Thyroid gland (tissue), 4 donors: ENCODE data around the gene BOLA2B. TPM values are rescaled to one million over a fixed set of nuclear protein-coding genes. Genes with fewer than 3 reads are reported as not detected.
A peak's percentile ranks its signal among the peaks of the same experiment; 100 is the strongest.
"Not testable (repeated sequence)": the region's sequence is repeated elsewhere in the genome, so short reads cannot be mapped to it uniquely, and the experiment has no call there.

Experiments
- DNase-seq, 2 donors: peaks; one replicate each; pipeline ENCODE4 v3.0.0-alpha.2; 2019
- H3K27ac ChIP-seq, 3 donors: fragments of 200-600 bp; sonication (generic); 1 replicate in 2 of 3; 2 replicates in 1 of 3; pipeline ENCODE4 v1.5.1; 2016 to 2019; ENCODE audit warnings: mild to moderate bottlenecking in 1 of 3, moderate library complexity in 1 of 3
- H3K27me3 ChIP-seq: fragments of 200-600 bp; sonication (generic); one replicate; pipeline ENCODE4 v1.5.1; 2019
- H3K36me3 ChIP-seq, 2 donors: fragments of 200-600 bp; sonication (generic); one replicate each; pipeline ENCODE4 v1.5.1; 2016 to 2019
- H3K4me1 ChIP-seq, 2 donors: fragments of 200-600 bp; sonication (generic); one replicate each; pipeline ENCODE4 v1.5.1; 2017 to 2019
- H3K4me3 ChIP-seq, 3 donors: fragments of 200-600 bp; sonication (generic); replicated peaks in 1 of 3; 1 replicate in 2 of 3; 2 replicates in 1 of 3; pipeline ENCODE4 v1.5.1; 2016; ENCODE audit warnings: mild to moderate bottlenecking in 1 of 3
- H3K9me3 ChIP-seq: fragments of 200-600 bp; sonication (generic); one replicate; pipeline ENCODE4 v1.5.1; 2017
- POLR2A ChIP-seq, 2 donors: fragments of 450-650 bp; IDR thresholded peaks; one replicate each; pipeline ENCODE4 v1.6.1; 2017; ENCODE audit warnings: antibody characterized with exemption in 2 of 2, mild to moderate bottlenecking in 2 of 2, moderate library complexity in 1 of 2
- WGBS, 2 donors: methylation state at CpG; one replicate each; pipeline ENCODE4 v1.1.5; 2017; 5-methylcytosine and 5-hydroxymethylcytosine counted together
- intact Hi-C: fragments of 100-400 bp; cut with DNase I; formaldehyde crosslinking; loops from one replicate; pipeline ENCODE4 v1.15.1; 2023
- total RNA-seq, 4 donors: library from RNA; depleted of rRNA; stranded (reverse); fragments of >200 nt; gene quantifications; one replicate each; pipeline ENCODE4 v1.2.3, GENCODE V29; 2016
- TF ChIP-seq, protein P1 (sequence below), 6 experiments: fragments of 200-600 bp in 3 of 6; fragments of 450-650 bp in 3 of 6; sonication (generic) in 3 of 6; IDR thresholded peaks; one replicate each; pipeline ENCODE4 v1.5.1; 2016 to 2019; ENCODE audit warnings: antibody characterized with exemption in 6 of 6, mild to moderate bottlenecking in 2 of 6, inconsistent platforms in 1 of 6, moderate library complexity in 1 of 6

The BOLA2B gene
- total RNA-seq, 4 donors from 2014 or later, result 2.1 to 150 (median 67.4) TPM

DNA sequence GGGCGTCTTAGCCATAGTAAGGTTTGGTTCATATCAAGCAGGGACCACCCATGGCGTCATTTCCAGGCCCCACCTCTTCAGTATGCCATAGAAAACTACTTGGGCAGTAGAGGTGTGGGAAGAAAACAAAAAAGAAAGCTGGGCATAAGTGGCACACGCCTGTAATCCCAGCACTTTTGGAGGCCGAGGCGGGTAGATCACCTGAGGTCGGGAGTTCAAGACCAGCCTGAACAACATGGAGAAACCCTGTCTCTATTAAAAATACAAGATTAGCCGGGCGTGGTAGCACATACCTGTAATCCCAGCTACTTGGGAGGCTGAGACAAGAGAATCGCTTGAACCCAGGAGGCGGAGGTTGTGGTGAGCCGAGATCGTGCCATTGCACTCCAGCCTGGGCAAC, 2.3 kb downstream of the BOLA2B start:
- H3K27me3 ChIP-seq, H3K4me1 ChIP-seq, H3K4me3 ChIP-seq, H3K36me3 ChIP-seq, H3K27ac ChIP-seq, intact Hi-C loops, DNase-seq, H3K9me3 ChIP-seq: not testable (repeated sequence)
- WGBS, 2 donors, result 93% methylated on average over 6 of the region's 12 CpGs; no CpG with 5 or more reads in 1 of the 2 donors

DNA sequence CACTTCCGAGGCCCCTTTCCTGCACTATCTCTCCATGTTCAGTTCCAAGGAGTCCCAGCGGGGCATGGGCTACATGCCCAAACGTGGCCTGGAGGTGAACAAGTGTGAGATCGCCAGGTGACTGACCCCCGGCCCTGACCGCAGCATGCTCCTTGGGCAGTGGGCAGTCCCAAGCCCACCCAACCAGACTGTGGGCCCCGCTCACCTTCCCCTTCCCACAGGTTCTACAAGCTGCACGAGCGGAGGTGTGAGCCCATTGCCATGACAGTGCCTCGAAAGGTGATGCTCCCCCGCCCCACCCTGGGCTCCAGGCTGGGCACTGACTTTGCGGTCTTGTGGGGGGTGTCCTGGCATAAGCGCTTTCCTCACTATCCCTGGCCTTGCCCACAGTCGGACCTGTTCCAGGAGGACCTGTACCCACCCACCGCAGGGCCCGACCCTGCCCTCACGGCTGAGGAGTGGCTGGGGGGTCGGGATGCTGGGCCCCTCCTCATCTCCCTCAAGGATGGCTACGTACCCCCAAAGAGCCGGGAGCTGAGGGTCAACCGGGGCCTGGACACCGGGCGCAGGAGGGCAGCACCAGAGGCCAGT, 5.4 kb downstream of the BOLA2B start:
- no peak overlapping the region for H3K27ac ChIP-seq
- H3K9me3 ChIP-seq, result no peaks in the 10 kb centered on the region
- DNase-seq, result no peak
- 95% methylated on average over 8 to 11 of the region's 23 CpGs for WGBS, 2 donors
- no peak overlapping the region for H3K4me3 ChIP-seq
- H3K4me1 ChIP-seq, result peaks cover 4 to 7% of the 10 kb centered on the region in 2 donors
- intact Hi-C loops, result no loop called here
- no peaks in the 10 kb centered on the region for H3K36me3 ChIP-seq
- H3K27me3 ChIP-seq, result no peaks in the 10 kb centered on the region
- TF ChIP-seq, protein P1, sequence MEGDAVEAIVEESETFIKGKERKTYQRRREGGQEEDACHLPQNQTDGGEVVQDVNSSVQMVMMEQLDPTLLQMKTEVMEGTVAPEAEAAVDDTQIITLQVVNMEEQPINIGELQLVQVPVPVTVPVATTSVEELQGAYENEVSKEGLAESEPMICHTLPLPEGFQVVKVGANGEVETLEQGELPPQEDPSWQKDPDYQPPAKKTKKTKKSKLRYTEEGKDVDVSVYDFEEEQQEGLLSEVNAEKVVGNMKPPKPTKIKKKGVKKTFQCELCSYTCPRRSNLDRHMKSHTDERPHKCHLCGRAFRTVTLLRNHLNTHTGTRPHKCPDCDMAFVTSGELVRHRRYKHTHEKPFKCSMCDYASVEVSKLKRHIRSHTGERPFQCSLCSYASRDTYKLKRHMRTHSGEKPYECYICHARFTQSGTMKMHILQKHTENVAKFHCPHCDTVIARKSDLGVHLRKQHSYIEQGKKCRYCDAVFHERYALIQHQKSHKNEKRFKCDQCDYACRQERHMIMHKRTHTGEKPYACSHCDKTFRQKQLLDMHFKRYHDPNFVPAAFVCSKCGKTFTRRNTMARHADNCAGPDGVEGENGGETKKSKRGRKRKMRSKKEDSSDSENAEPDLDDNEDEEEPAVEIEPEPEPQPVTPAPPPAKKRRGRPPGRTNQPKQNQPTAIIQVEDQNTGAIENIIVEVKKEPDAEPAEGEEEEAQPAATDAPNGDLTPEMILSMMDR (IDR thresholded peaks at IDR 0.05), result no peak
- TF ChIP-seq POLR2A (IDR thresholded peaks at IDR 0.05), result no peak

DNA sequence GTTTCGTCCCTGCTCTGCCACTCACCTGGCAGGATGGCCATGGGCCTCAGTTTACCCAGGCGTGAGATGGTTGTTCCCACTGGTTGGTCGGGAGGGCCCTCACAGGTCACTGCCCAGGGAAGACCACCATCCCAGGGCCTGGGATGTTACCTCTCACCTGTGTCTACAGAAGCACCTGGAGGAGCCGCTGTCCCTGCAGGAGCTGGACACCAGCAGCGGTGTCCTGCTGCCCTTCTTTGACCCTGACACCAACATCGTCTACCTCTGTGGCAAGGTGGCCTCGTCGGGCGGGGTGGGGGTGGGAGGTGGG, 6.0 kb downstream of the BOLA2B start:
- Histone ChIP-seq H3K36me3 (no peaks in the 10 kb centered on the region), H3K4me1 (peaks cover 7% of the 10 kb centered on the region in 2 donors), H3K27me3 (no peaks in the 10 kb centered on the region), H3K4me3 (no peak overlapping the region), H3K9me3 (no peaks in the 10 kb centered on the region), H3K27ac (no peak overlapping the region)
- no peak for DNase-seq
- intact Hi-C loops, result no loop called here
- WGBS, 2 donors, result 87% methylated on average over 3 of the region's 9 CpGs; no CpG with 5 or more reads in 1 of the 2 donors
- TF ChIP-seq POLR2A (IDR thresholded peaks at IDR 0.05), result no peak
- TF ChIP-seq, protein P1 (IDR thresholded peaks at IDR 0.05), result no peak

DNA sequence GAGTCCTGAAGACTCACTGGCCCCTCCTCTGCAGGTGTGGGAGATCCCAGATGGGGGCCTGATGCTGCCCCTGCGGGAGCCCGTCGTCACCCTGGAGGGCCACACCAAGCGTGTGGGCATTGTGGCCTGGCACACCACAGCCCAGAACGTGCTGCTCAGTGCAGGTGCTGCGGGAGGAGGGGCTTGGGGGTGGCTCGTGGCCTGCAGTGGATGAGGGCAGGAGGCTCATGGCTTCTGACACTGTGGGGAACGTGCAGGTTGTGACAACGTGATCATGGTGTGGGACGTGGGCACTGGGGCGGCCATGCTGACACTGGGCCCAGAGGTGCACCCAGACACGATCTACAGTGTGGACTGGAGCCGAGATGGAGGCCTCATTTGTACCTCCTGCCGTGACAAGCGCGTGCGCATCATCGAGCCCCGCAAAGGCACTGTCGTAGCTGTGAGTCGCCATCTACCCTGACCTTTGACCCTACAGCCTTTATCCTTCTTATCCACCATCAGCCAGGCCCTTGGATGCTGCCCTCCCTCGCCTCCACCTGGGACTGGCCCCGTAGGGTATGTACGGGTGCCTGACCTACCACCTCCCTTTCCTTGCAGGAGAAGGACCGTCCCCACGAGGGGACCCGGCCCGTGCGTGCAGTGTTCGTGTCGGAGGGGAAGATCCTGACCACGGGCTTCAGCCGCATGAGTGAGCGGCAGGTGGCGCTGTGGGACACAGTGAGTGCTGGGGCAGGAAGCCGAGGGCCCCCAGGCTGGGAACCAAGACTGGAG, 6.5 kb downstream of the BOLA2B start:
- no peak for TF ChIP-seq POLR2A (IDR thresholded peaks at IDR 0.05)
- TF ChIP-seq, protein P1 (IDR thresholded peaks at IDR 0.05), result peak in 5 of 6 experiments; percentile 39 to 62 (median 47)
- H3K9me3 ChIP-seq, result no peaks in the 10 kb centered on the region
- H3K27ac ChIP-seq, result no peak overlapping the region
- no peak overlapping the region for H3K4me3 ChIP-seq
- intact Hi-C loops, result no loop called here
- H3K27me3 ChIP-seq, result no peaks in the 10 kb centered on the region
- peak; percentile 58 to 66 for DNase-seq
- WGBS, 2 donors, result 51 to 78% methylated on average over 20 to 25 of the region's 36 CpGs
- H3K36me3 ChIP-seq, result no peaks in the 10 kb centered on the region
- H3K4me1 ChIP-seq, result peaks cover 7 to 10% of the 10 kb centered on the region in 2 donors

DNA sequence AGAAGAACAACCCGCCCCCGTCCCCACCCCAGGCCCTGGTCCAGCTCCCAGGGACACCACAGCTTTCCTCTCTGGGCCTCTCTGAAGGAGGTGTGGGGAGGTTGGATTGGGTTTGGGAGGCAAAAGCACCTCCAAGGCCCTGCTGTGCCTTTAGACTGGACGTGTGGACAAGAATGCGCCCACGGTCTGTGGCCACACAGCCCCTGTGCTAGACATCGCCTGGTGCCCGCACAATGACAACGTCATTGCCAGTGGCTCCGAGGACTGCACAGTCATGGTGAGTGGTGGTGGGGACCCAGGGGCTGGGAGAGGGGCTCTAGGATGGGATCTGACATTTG, 7.1 kb downstream of the BOLA2B start:
- TF ChIP-seq, protein P1 (IDR thresholded peaks at IDR 0.05), result no peak
- TF ChIP-seq POLR2A (IDR thresholded peaks at IDR 0.05), result no peak
- Histone ChIP-seq H3K27ac (no peak overlapping the region), H3K4me1 (peaks cover 7 to 10% of the 10 kb centered on the region in 2 donors), H3K9me3 (no peaks in the 10 kb centered on the region), H3K36me3 (no peaks in the 10 kb centered on the region), H3K27me3 (no peaks in the 10 kb centered on the region), H3K4me3 (no peak overlapping the region)
- DNase-seq, result no peak
- intact Hi-C loops, result no loop called here
- WGBS, 2 donors, result 80 to 95% methylated on average over 9 of the region's 9 CpGs
